PC-3 (cell line): Measurements from ENCODE around the gene SEPTIN1. TPM values are rescaled to one million over a fixed set of nuclear protein-coding genes. Genes with fewer than 3 reads are reported as not detected.
A peak's percentile ranks its signal among the peaks of the same experiment; 100 is the strongest.
"Not testable (repeated sequence)": the region's sequence is repeated elsewhere in the genome, so short reads cannot be mapped to it uniquely, and the experiment has no call there.

Source experiments
- ATAC-seq: fragments of 200-7000 bp; cut with Tn5 transposase; 2 replicates; pipeline ENCODE4 v1.9.1; 2020; ENCODE audit warnings: mild to moderate bottlenecking, moderate library complexity
- BruUV-seq: library from RNA; stranded (reverse); fragments of 400-500 nt; replicated peaks from 2 replicates; lab custom pipeline; 2021; lab: Mats Ljungman, UMichigan
- CTCF ChIA-PET: fragments of 300-600 bp; sonication (Branson Sonifier 250); formaldehyde crosslinking; loops from one replicate; lab custom pipeline; 2022; ENCODE audit warnings: antibody characterized with exemption; lab: Charles Lee
- POLR2A ChIA-PET: fragments of 300-600 bp; sonication (Branson Sonifier 250); formaldehyde crosslinking; loops from one replicate; lab custom pipeline; 2022; ENCODE audit warnings: antibody characterized with exemption; ENCODE audit not compliant: unreplicated experiment; lab: Charles Lee
- DNase-seq: peaks from one replicate; pipeline ENCODE4 v3.0.0-alpha.2; 2015
- H2AFZ ChIP-seq: fragments of 300-600 bp; sonication (generic); 2 replicates; pipeline ENCODE4 v1.6.0; 2016; ENCODE audit warnings: antibody characterized with exemption, low read length
- H3F3A ChIP-seq: fragments of 300-600 bp; sonication (generic); one replicate; pipeline ENCODE4 v1.6.0; 2017; ENCODE audit warnings: antibody characterized with exemption, low read length, control low read depth, mild to moderate bottlenecking; ENCODE audit not compliant: unreplicated experiment
- H3K27ac ChIP-seq: fragments of 300-600 bp; sonication (generic); 2 replicates; pipeline ENCODE4 v1.5.1; 2016; ENCODE audit warnings: mild to moderate bottlenecking, low read length
- H3K27me3 ChIP-seq: fragments of 300-600 bp; sonication (generic); 2 replicates; pipeline ENCODE4 v1.6.1; 2016; ENCODE audit warnings: low read length, mixed read lengths
- H3K36me3 ChIP-seq: fragments of 300-600 bp; sonication (generic); 2 replicates; pipeline ENCODE4 v1.6.1; 2016; ENCODE audit warnings: low read depth, mixed run types, low read length, mixed read lengths
- H3K4me1 ChIP-seq: fragments of 300-600 bp; sonication (generic); 2 replicates; pipeline ENCODE4 v1.5.1; 2016; ENCODE audit warnings: low read length; ENCODE audit not compliant: insufficient read depth
- H3K4me2 ChIP-seq: fragments of 300-600 bp; sonication (generic); 2 replicates; pipeline ENCODE4 v1.6.0; 2016; ENCODE audit warnings: low read length
- H3K4me3 ChIP-seq: fragments of 300-600 bp; sonication (generic); 2 replicates; pipeline ENCODE4 v1.5.1; 2016; ENCODE audit warnings: mild to moderate bottlenecking, low read length, mixed read lengths
- H3K79me2 ChIP-seq: fragments of 300-600 bp; sonication (generic); 2 replicates; pipeline ENCODE4 v1.6.1; 2017; ENCODE audit warnings: low read length, mixed read lengths
- H3K9ac ChIP-seq: fragments of 300-600 bp; sonication (generic); 2 replicates; pipeline ENCODE4 v1.6.0; 2016; ENCODE audit warnings: mild to moderate bottlenecking, low read length
- H3K9me2 ChIP-seq: fragments of 300-600 bp; sonication (generic); replicated peaks from 2 replicates; pipeline ENCODE4 v1.6.1; 2016; ENCODE audit warnings: mixed run types, low read length, mixed read lengths
- H3K9me3 ChIP-seq: fragments of 300-600 bp; sonication (generic); 2 replicates; pipeline ENCODE4 v1.6.1; 2016; ENCODE audit warnings: low read length, mixed read lengths
- H4K20me1 ChIP-seq: fragments of 300-600 bp; sonication (generic); 2 replicates; pipeline ENCODE4 v1.6.1; 2016; ENCODE audit warnings: low read length, mixed read lengths
- CTCF ChIP-seq: fragments of 300-600 bp; sonication (generic); conservative IDR thresholded peaks from 2 replicates; pipeline ENCODE4 v1.5.1; 2017; ENCODE audit warnings: antibody characterized with exemption, low read depth, mild to moderate bottlenecking, low read length
- EZH2 ChIP-seq: fragments of 300-600 bp; sonication (generic); IDR thresholded peaks from one replicate; pipeline ENCODE4 v1.6.1; 2017; ENCODE audit warnings: antibody characterized with exemption, mild to moderate bottlenecking, low read length; ENCODE audit not compliant: unreplicated experiment
- EZH2phosphoT487 ChIP-seq: fragments of 300-600 bp; sonication (generic); IDR thresholded peaks from 2 replicates; pipeline ENCODE4 v1.6.1; 2018; ENCODE audit warnings: mild to moderate bottlenecking, antibody characterized with exemption, low read length, borderline replicate concordance
- intact Hi-C: fragments of 100-400 bp; cut with micrococcal nuclease; formaldehyde crosslinking; loops from 2 replicates; pipeline ENCODE4 v1.9.0; 2023
- total RNA-seq: library from RNA; depleted of rRNA; stranded (reverse); fragments of >200 nt; gene quantifications from 2 replicates; pipeline ENCODE4 v1.2.3, GENCODE V29; 2014

SEPTIN1 gene
- total RNA-seq, 1 experiment from 2014 or later: 0.55 TPM

GRCh38 chr16:30397776-30398660, 15.7 kb upstream of the SEPTIN1 start:
- Histone ChIP-seq H3K9ac (no peak overlapping the region), H3K27me3 (no peaks in the 10 kb centered on the region), H3K27ac (no peak overlapping the region), H4K20me1 (no peaks in the 10 kb centered on the region), H3K9me3 (no peaks in the 10 kb centered on the region), H3K4me2 (no peak overlapping the region), H3K36me3 (no peaks in the 10 kb centered on the region), H2AFZ (no peak overlapping the region), H3F3A (no peaks in the 10 kb centered on the region), H3K9me2 (no peaks in the 10 kb centered on the region), H3K79me2 (peaks cover 20% of the 10 kb centered on the region), H3K4me1 (0 out of 2 replicates have a peak, but pooled peaks cover 4% of the 10 kb centered on the region), H3K4me3 (no peak overlapping the region)
- TF ChIP-seq EZH2: no peak
- TF ChIP-seq CTCF: no peak
- TF ChIP-seq EZH2phosphoT487: no peak
- no TSS peak for BruUV-seq
- DNase-seq (no peak), ATAC-seq (no peak)
- POLR2A ChIA-PET: no interaction called here
- CTCF ChIA-PET: no interaction called here
- intact Hi-C loops: no loop called here

DNA sequence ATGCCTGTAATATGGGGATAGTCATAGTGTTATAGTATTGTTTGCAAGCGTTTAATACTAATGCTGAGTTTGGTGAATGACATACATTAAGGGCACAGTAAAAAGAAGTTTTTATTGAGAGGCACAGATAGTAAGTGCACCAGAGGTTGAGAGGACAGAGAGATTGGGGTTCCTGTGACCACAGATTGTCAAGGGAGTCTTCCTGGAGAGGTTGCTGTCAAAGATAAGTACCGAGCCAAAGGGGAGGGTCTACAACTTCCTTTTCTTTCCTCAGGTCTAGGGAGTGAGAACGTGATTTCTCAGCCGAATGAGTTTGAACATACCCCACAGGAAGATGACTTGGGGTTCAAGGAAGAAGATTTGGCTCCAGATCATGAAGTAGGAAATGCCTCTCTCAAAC, 14.7 kb upstream of the SEPTIN1 start:
- CTCF ChIA-PET: no interaction called here
- H3K4me2 ChIP-seq: peak overlapping the region; percentile 93; the same call in 1 of the 2 replicates

DNA sequence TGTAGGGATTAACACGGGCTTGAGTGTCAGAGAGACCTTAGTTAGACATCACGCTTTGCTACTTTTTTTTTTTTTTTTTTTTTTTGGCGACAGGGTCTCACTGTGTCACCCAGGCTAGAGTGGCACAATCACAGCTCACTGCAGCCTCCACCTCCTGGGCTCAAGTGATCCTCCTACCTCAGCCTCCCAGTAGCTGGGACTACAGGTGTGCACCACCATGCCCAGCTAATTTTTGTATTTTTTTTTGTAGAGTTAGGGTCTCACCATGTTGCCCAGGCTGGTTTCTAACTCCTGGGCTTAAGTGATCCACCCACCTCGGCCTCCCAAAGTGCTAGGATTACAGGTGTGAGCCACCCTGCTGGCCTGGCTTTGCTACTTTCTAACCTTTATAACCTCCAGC, 14.3 kb upstream of the SEPTIN1 start:
- H3K9ac ChIP-seq, ATAC-seq, DNase-seq, BruUV-seq, H3K9me3 ChIP-seq, H4K20me1 ChIP-seq, H3K27me3 ChIP-seq, H3K9me2 ChIP-seq, H3K27ac ChIP-seq, H2AFZ ChIP-seq, H3K36me3 ChIP-seq, intact Hi-C loops, H3F3A ChIP-seq, H3K4me1 ChIP-seq: not testable (repeated sequence)
- Histone ChIP-seq H3K4me3 (peak overlapping the region; percentile 84), H3K4me2 (peak overlapping the region; percentile 93), H3K79me2 (peaks cover 20% of the 10 kb centered on the region)
- CTCF ChIA-PET: interaction anchor here (0.8 kb wide), 1 partner anchor 13 kb away, joined by 4 read pairs; no protein-coding TSS in a partner anchor
- POLR2A ChIA-PET: interaction anchor here (0.6 kb wide), 1 partner anchor 351 kb away, joined by 4 read pairs; the partner anchor contains the start of gene PHKG2

More for the DNA sequence above, 14.7 kb upstream of the SEPTIN1 start:
- peak overlapping the region; percentile 84; the same call in 1 of the 2 replicates for H3K4me3 ChIP-seq
- no peaks in the 10 kb centered on the region for H3K27me3 ChIP-seq
- no peak overlapping the region for H3K27ac ChIP-seq
- no peaks in the 10 kb centered on the region for H3K36me3 ChIP-seq
- ATAC-seq (no peak), DNase-seq (no peak)
- no peak for TF ChIP-seq EZH2
- TF ChIP-seq EZH2phosphoT487: no peak
- TF ChIP-seq CTCF: no peak
- no peak overlapping the region for H3K9ac ChIP-seq
- H3F3A ChIP-seq: no peaks in the 10 kb centered on the region
- no peaks in the 10 kb centered on the region for H3K9me3 ChIP-seq
- no peak overlapping the region for H2AFZ ChIP-seq
- 0 out of 2 replicates have a peak, but pooled peaks cover 4% of the 10 kb centered on the region for H3K4me1 ChIP-seq
- no TSS peak for BruUV-seq
- H4K20me1 ChIP-seq: no peaks in the 10 kb centered on the region
- POLR2A ChIA-PET: no interaction called here
- intact Hi-C loops: no loop called here
- no peaks in the 10 kb centered on the region for H3K9me2 ChIP-seq
- H3K79me2 ChIP-seq: peaks cover 20% of the 10 kb centered on the region
